GM21381 (cell line): ENCODE measurements around the gene LMOD3.
A peak's percentile ranks its signal among the peaks of the same experiment; 100 is the strongest.

Experiments
- ATAC-seq: cut with Tn5 transposase; IDR thresholded peaks from one replicate; pipeline ENCODE4 v1.9.1; 2021; ENCODE audit warnings: mild to moderate bottlenecking, moderate library complexity; ENCODE audit not compliant: unreplicated experiment

LMOD3 gene

DNA sequence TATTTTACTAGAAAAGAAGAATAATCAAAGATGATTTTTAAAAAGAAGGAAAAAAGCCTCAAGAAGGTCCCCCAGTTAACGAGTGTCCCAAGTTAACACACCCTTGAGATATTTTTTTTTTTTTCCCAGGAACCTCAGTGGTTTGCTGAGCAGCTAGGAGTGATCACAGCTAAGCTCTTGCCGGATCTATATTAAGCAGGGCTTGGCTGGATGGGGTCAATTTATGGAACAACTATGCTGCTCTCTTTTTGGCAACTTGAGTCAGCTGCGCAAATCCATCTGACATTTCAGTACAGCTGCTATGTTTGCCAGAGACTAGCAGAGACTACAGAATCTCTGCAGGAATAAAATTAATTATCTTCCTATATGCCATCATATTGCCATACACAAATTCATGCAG is at the start of gene LMOD3:
Gene LMOD3, minus strand, starts transcription at position 193 of the 400 bp plus-strand sequence. CDS start 209 bp downstream, outside the sequence.
- ATAC-seq, result no peak

DNA sequence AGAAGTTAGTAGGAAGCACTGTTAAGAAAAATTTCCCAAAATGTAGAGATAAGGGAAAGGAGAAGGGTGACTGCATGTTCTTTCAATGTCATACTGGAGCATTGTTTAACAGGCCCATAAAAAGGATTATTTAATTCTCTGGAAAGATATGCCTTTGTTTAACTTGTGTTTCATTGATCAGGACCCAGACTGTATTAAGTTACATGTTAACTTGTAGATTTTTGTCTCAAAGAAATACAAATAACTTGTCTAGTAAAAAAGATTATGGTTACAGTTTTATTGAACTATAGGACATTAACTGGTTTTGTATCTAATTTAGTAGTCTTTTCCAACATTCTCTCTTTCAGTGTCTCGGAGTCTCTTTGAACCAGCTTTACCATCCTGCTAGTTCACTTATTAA is 49.7 kb upstream of the LMOD3 start:
- no peak for ATAC-seq

DNA sequence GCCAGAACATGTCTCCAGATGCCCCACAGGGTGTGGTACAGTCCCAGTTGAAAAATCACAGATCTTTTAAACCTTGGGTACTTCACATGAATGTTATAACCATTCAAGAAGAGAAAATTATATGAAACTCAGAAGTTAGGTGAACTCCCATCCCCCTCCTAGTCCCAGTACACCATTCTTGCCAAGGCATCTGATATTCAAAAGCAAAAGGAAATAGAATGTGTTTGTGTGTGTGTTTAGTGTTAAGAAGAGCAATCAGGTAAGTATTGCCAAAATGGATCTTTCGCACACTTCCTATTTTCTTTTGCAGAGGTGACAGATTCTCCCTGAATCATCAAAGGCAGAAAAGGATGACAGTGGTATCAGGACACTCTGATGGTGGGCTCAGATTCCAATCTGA is 44.1 kb upstream of the LMOD3 start:
- ATAC-seq, result no peak

DNA sequence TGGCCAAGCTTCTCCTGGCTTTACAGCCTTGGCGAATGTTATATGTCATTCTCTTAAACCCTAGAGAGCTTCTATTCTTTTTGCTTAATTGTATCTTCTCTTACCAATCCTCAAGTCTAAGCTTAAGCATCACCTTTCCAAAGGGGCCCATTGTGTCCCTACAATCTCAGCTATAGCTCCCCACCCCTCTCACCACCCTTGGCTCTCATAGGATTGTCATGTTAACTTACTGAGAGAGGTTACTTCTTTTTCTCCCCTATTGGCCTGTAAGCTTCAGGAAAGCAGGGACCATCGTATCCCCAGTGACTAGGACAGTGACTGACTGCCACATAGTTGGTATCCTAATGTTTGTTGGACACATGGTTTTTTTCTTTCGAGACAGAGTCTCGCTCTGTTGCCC is 43.3 kb upstream of the LMOD3 start:
- no peak for ATAC-seq

DNA sequence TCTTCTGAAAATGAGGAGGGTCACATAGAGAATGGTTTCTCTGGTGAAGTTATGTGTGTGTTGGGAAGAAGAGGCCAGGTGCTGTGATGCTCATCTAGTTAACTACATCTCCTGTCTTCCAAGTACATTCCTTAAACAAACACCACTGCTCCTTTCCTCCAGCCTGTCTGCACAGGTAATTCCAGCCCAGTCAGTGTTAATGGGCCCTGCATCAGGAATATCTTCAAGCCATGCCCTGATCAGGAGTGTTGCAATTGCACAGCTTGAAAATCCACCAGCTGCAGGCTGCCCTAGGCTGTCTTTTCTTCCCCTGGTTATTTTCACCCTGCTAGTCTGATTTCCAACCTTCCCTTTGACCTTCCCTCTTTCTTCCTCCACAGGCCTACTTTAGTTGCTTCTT is 41.9 kb upstream of the LMOD3 start:
- ATAC-seq, result no peak

DNA sequence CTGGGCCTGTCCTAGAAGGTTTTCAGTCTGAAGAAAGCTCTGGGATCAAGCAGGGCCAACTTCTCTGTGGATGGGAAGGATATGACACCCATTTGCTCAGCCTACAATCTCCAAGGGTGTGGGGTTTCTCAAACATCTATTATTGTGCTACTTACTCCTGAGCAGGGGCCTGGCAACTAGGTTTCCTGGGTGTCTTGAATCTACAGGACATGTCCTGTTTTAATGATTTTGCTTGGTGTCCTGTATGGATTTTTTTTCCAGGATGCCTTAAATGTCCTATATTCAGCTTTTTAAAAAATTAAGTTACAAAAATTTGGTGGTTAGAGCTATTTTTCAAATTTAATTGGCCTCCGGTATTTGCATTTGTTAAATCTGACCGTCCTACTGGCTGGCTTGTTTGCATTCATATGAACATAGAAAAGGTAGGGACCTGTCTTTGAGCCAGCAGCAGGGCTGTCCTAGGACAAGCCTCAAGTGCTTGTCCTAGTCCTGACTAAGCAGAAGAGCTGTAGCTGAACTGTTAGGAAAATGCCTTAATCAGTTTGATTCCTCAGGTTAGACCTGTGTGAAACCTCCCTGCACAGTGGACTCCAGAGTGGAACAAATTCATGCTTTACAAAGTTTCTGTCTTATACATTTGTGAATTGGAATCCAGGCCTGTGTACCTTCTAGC is 40.0 kb upstream of the LMOD3 start:
- no peak for ATAC-seq

DNA sequence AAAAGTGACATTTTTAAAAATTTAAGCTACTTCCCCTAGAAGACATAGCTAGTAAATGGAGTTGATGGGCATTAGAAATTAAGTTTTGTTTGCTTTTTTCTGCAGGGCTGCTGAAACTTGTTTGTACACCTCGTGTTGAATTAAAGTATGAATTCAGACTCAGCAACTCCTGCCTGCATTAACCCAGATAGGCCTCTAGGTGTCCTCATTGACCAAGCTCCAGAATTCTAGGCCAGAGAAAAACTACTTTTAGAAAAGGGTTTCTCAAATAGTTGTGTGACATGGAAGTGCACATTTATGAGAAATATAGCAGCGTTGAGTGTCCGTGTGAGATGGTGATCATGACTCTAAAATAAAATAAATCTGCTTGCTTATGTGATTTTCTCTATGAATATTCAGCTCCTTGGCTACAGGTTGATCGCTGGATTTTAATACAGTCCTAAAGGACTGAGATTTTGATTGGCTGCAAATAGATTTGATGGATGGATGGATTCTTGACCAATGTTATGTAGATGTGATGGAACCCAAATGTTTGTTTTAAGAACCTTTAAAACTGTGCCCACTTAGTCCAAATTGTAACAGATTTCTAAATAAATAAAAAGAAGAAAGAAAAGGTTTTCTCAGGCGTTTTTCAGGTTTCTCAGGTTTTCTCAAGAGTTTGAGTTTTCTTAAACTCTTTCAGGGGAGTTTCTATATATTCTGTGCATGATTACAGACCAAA is 39.4 kb upstream of the LMOD3 start:
- ATAC-seq, result no peak

DNA sequence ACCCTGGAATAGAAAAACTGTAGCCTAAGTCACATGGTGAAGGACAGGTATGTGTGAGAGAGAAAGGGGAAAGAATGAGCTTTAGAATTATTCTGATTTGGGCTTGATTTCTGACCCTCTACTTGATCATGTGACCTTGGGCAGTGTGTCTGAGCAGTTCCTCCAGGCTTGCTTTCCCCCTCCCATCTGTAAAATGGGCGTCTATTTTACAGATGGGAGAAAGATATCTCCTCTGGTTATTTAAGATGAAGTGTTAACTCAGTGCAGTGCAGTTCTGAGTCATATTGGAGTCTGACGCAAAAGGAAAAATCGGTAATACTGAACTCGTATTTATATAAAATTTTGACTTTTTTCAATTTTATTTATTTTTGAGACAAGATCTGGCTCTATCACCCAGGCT is 38.1 kb upstream of the LMOD3 start:
- no peak for ATAC-seq

DNA sequence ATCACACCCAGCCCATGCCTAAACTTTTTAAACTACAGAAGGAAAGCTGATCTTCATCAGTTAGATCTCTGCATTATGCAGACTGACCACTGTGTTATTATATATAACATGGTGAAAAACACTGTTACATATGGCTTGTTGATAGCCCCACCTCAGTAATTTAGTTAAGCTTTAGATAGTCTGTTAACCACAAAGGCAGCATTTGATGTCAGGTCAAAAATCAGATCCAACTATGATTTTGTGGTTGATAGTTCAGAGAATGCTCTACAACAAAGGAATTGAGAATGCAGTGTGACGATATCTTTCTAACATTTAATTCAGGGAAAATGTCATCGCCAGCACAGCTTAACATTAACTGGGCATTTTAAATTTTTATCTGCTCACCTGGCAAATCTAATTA is 37.7 kb upstream of the LMOD3 start:
- ATAC-seq, result no peak

DNA sequence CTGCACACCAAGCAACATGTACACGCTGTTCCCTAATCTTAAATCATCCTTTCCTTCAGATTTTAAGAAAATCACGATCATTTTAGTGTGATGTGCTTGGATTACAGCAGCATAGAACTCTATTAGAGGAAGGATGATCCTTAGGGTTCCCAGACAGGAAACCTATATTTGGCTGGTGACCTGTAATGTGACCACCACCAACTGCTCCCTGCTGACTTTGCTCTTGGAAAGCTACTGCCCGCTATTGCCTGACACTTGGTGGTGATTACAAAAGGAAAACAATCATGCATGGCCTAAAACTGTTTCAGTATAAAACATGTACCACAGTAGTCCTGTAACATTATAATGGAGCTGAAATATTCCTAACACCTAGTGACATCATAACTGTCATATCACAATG is 27.2 kb upstream of the LMOD3 start:
- ATAC-seq, result no peak

DNA sequence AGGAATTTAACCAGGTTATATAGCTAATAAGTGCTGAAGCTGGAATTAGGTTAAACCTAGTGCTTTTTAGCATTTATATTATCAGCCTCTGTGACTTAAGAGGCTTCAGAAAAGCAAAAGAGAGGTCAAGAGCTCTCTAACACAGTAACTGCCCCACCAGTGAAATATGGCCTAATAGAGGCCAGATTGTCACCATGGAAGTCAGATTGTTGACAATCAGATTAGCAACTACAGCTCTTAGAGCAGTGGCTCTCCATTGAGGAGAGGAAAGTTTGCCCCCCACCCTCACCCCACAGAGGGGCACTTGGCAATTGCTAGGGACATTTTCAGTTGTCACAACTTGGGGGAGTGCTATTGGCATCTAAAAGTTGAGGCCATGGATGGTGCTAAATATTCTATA is 23.3 kb upstream of the LMOD3 start:
- ATAC-seq, result no peak

DNA sequence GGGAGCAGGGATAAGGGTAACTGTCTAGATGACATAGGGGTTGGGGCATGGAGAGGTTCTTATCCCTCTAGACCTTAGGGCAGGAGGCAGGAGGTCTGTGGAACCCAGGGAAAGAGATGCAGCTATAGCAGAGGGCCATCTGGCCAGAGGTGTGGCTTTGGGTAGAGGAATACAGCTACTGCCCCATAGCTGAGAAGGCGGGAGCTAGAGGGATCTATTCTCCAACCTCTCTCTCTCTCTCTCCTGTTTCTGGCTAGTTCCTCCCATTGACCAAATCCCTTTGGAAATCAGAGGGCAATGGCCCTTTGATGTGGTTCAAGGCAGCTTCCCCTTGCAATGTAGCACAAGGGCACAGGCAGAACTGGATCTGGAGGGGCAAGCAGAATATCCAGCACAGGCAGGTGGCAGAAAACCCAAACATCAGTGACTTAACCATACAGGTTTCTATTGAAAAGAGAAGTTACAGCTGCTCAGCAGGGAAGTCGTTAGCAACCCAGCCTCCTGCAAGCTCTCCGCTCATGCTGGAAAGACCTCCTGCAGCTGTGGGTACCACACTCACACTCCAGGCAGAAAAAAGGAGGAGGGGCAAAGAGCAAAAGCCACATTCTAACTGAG is 22.3 kb upstream of the LMOD3 start:
- no peak for ATAC-seq

DNA sequence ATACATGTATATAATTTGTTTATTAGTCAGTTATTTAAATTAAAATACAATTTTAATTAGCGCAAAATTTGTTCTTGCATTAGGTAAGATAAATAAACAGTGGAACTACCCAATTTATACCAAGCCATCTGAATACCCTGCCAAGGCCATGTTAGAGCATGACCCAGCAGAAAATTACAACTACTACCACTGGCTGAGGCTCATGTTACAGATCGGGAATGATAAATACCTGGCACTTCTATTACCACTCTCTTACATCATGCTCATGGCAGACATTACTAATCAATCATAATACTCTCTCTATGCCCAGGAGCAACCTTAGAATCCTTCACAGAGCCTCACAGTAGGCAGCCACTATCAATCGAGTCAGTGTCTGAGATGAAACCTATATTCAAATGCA is 21.2 kb upstream of the LMOD3 start:
- ATAC-seq, result no peak

DNA sequence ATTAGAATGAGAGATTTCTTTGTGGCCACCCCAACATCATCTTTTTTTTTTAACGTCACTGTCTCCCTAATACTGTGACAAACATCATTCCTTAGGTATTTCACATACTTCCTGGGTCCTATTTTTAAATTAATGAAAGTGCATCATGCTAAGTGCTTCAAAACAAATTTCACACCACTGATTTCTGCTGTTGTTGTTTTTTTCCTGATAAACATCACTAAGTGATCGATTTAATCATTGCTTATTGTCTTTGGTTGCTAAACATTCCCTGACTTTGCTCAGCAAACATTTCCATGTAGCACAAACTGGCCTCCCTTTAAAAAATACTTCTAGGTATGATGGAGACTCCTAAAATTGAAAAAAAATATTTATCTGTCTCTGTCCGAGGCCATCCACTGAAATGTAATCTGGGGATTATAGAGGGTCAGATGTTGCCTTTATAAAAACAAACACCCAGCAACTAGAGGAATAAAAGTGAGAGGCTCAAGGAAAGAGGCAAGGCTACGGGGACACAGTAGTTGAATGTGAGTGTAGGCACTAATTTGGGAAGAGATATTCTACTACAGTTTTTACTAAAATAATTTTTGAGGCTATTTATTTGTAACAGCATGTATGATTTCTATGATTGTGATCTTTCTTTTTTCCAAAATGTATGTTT is 20.5 kb upstream of the LMOD3 start:
- ATAC-seq, result no peak

DNA sequence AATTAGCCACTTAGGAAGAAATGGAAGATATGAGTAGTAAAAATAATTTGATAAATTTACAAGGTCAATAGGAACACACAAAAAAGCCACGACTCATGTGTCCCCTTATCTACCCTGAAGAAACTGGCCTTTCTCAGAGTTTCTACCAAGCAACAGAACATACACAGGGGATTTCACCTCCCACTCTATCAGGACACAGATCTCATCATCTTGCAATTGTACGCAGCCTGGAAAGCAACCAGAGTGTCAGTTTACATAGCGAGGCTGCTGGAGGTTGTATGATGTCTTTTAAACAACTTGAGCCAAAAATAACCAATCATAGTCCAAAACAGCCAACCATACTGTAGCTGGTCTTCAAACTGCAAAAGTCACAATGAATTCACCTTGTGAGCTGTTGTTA is 19.7 kb upstream of the LMOD3 start:
- no peak for ATAC-seq

DNA sequence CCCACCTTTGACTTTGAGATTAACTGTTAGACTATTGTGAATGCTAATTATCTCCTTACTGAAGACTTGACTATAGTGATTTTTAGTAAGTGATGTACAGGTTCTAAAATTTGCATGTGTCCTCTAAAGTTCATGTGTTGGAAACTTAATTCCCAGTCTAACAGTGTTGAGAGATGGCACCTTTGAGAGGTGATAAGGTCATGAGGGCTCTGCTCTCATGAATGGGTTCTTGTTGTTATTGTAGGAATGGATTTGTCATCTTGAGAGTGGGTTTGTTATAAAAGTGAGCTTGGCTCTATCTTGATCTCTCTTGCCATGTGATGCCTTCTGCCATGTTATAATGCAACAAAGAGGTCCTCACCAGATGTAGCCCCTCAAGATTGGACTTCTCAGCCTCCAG is 18.9 kb upstream of the LMOD3 start:
- no peak for ATAC-seq

DNA sequence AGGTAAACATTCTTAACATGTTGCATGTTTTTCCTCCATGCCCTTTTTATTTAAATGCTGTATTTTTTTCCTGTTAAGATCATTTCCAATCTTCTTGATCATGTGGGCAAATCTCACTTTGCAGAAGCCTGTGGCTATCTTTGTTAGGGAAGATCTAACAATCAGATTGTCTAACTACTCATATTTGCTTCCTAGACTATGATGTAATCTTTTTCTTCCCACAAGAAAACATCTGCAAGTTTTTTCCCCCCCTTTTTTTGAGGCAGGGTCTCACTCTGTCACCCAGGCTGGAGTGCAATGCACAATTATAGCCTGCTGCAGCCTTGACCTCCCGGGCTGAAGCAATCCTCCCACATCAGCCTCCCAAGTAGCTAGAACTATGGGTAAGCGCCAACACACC is 15.0 kb upstream of the LMOD3 start:
- no peak for ATAC-seq

DNA sequence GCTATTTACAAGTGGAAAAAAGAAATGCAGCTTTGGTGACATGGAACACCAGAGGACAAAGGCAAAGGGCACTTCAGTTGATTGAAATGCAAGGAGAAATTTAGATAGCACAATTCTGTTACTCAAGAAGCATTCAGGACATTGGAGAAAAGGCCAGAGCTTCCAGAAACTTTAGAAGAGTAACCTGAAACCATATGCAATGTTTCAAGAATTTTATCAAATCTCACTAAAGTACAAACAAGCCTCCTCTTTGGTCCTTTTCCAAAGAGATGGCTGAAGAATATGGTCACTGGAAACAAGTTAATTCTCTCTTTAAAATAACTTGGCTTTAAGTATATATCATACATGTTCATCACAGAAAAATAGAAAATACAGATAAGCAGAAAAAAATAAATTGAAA is 14.6 kb upstream of the LMOD3 start:
- no peak for ATAC-seq

DNA sequence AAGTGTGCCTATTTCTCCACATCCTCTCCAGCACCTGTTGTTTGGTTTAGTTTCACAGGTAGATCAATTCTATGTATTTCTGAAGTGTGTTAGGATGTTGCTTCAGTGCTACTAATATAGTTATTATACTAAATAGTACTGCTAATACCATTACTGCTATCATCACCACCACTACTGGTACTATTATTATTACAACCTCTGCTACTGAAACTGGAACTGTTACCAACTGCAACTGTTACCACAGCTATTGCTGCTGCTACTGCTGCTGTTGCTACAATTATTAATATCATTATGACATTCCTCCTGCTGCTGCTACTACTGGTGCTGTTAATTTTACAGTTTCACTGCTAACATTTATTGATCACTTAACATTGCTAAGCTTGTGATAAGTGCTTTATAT is 8.3 kb upstream of the LMOD3 start:
- ATAC-seq, result peak; percentile 98

DNA sequence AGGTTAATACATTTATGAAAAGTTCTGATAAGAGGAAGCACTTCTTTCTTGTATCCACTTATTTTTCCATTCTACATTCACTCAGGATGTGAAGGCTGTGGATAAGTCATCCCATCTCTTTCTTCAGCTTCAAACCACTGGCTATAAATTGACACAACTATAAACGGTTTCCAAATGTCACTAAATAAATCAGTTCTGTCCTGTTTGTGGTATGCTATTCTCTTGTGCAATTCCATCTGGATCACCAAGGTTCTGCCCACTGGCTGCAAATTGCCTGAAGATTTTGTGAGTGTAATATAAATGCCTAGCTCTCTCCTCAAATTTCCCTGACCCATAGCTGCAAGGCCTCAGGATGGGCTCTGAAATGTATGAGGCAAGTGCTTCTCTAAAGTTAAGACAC is 7.1 kb upstream of the LMOD3 start:
- no peak for ATAC-seq

DNA sequence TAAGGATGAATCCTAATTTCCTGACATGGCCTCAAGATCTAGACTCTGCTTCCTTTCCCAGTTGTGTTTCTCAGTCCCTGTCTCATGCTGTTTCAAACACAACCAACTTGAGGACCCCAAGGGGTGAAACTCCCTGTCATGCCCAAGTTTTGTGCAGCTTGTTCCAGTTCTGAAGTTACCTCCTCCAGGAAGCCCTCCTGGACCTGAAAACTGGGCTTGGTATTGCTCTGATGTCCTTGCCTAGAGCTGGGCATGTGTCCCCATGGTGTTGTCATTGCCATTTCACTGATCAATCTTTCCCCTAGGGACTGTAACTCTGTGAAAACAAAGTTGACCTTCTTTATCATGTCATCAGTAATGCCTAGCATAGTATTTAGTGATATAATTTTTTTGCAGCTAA is 6.1 kb upstream of the LMOD3 start:
- ATAC-seq, result no peak

DNA sequence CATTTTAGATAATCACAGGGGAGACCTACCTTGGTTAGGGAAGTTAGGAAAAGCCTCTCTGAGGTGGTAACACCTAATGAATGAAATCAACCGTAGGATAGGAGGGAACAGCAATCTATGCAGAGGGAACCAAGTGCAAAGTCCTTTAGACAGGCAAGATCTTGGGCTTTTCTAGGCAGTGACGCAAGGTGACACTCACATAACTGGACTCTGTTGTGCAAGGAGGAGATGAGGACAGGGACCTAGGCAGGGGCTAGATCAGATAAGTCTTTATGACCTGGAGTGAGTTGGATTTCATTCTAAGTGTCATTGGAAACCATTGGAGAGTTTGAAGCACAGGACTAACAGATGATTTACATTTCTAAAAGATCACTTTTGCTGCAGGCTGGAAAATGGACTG is 4.6 kb upstream of the LMOD3 start:
- ATAC-seq, result no peak
